HG03103 (cell line): ENCODE results near the gene HTRA1.

Experiments used
- ATAC-seq: cut with Tn5 transposase; IDR thresholded peaks from one replicate; pipeline ENCODE4 v1.9.1; 2021; ENCODE audit warnings: low read depth; ENCODE audit not compliant: unreplicated experiment

Gene HTRA1

GRCh38 chr10:122513053-122513452, 51.7 kb downstream of the HTRA1 start:
- ATAC-seq: no peak

DNA sequence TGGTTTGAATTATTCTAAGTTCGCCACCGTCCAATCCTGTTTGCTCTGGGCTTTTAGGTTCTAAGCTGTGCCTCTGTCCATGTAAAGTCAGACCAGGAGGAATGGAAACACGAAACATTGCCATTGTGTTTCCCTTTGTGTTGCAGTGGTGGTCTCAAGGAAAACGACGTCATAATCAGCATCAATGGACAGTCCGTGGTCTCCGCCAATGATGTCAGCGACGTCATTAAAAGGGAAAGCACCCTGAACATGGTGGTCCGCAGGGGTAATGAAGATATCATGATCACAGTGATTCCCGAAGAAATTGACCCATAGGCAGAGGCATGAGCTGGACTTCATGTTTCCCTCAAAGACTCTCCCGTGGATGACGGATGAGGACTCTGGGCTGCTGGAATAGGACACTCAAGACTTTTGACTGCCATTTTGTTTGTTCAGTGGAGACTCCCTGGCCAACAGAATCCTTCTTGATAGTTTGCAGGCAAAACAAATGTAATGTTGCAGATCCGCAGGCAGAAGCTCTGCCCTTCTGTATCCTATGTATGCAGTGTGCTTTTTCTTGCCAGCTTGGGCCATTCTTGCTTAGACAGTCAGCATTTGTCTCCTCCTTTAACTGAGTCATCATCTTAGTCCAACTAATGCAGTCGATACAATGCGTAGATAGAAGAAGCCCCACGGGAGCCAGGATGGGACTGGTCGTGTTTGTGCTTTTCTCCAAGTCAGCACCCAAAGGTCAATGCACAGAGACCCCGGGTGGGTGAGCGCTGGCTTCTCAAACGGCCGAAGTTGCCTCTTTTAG, 52.9 kb downstream of the HTRA1 start:
- no peak for ATAC-seq

DNA sequence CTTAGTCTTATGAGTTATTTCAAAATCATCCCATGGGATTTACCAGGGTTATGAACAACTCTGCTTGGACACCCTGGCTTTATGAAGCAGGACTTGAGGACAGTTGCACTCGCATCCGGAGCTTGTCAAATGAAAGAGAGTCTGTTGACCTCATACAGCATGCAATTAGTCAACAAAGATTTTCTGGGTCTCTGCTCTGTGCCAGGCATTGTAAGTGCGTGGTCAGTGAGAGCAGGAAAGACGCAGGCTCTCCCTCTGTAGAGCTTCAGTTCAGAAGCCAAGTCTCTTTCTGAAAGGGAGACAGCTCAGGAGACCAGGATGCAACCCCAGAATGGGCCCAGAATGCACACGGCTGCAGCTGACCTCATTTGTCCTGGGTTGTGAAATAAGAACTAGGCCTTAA, 53.7 kb downstream of the HTRA1 start:
- no peak for ATAC-seq

- peak; percentile 80 for ATAC-seq
Observed at GRCh38 chr10:122515588-122516231, 54.4 kb downstream of the HTRA1 start.

- no peak for ATAC-seq
Observed at GRCh38 chr10:122516734-122517133, 55.4 kb downstream of the HTRA1 start.

DNA sequence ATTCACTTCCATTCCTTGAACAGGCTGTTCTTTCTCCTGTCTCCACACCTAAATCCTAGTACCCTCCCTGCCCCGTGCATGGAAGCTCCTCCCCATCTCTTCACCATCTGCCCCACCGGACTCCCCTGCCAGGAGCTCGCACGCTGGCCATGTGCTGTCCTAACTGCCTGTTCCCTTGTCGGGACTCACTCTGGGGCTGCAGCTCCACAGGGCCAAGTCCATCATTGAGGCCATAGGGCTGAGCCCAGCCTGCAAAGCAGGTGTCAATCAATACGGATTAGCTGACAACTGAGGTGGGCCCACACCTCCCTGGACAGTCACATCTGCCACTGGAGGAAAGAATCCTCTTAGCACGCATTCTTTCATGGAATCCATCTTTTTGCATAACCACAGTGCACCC, 57.8 kb downstream of the HTRA1 start:
- ATAC-seq: no peak

GRCh38 chr10:122519873-122520272, 58.5 kb downstream of the HTRA1 start:
- ATAC-seq: no peak

- ATAC-seq: no peak
Observed at GRCh38 chr10:122521011-122521410, 59.7 kb downstream of the HTRA1 start.

DNA sequence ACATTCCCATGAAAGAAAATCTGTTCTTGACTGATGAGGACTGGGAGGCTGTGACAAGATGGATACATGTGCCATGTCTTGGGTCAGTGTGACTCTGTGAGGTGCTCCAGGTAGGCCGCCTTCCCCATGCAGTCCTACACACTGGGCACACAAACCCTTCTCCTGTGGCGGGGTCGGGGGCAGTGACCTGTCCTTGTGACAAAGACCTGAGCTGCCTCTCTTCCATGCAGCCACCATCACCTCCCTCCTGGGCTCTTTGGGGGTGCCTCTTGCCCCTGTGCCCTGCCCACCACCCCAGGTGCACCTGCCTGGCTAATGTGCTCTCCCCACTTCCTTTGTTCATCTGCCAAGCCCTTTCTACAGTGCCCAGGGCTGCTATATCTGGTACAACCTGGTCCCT, 63.5 kb downstream of the HTRA1 start:
- no peak for ATAC-seq

- ATAC-seq: no peak
Observed at GRCh38 chr10:122525788-122526187, 64.4 kb downstream of the HTRA1 start.

GRCh38 chr10:122526892-122527291, 65.5 kb downstream of the HTRA1 start:
- no peak for ATAC-seq

DNA sequence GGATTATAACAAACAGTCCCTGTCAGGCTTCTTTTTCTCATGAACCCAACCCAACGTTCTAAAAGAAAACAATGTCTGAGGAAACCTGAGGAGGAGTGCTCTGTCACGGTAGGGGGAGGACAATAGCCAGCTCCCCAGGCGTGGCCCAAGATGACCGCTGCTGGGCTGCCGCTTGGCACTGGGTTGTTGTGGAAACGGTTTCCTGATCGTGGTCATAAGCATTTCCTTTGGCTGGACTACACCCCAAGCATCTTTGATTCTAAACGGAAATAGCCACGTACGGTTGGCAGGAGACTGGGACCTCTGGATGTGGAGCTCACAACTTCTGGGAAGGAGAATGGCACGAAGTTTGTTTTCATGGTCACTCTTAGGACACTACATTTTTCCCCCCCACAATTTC, 68.8 kb downstream of the HTRA1 start:
- ATAC-seq: no peak

DNA sequence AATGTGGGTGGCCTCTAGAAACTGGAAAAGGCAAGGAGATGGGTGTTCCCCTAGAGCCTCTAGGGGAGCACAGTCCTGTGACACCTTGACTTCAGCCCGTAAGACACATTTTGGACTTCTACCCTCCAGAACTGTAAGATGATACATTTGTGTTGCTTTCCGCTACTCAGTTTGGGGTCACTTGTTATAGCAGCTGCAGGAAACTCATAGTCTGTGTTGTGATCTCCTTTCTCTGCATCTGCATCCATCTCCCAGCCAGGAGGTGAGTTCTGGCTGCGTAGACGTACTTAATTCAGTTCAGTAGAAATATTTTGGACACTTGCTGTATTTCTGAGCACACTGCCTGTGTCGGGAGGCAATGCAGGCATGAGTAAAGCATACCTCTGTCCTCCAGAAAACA, 69.9 kb downstream of the HTRA1 start:
- no peak for ATAC-seq

DNA sequence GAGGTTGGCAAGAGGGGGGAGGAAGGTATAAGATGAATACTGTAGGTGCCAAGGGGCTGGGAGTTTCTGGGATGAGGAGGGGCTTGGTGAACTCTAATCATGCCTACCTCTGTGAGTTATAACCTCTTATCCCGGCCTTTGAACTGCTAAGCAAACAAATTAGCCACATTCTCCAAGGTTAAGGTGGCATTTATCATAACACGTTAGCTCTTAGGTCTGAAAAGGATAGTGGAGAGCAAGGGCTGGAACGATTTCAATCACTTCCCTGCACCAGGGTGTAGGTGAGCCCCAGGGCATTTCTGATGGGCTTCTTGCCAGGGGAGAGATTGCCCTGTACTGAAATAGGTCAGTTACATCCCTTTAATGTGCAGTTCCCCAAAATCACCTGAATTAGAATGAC, 70.6 kb downstream of the HTRA1 start:
- ATAC-seq: no peak

DNA sequence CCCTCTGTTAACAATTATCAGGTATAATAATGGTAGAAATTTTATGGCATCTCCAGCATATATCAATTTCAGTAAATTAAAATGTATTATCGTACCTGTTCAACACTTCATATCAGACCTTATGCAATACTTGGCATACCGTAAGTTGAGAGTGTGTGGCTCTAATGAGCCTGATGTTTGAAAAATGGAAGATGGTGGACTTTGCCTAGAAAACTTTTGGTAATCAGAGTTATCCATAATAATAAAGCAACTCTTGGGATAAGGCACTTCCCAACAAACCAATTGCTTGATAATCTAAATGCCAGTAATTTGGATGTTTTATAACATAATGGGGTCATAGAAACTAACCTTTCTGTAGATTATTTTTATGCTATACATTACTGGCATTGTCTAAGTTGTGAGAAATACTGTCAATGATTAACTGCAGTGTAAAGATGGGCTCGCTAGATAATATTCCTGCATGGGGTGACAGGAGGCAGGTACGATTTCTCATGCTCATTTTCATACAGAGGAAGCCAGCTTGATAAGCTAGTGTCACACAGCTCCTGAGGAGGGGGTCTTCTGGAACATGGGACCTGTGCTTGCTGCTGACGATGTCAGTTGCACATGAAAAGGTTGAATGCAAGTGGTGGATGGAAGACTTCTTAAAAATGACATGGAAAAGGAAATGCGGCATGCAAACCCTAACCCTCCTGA, 71.4 kb downstream of the HTRA1 start:
- ATAC-seq: no peak

GRCh38 chr10:122537545-122537944, 76.2 kb downstream of the HTRA1 start:
- ATAC-seq: no peak

DNA sequence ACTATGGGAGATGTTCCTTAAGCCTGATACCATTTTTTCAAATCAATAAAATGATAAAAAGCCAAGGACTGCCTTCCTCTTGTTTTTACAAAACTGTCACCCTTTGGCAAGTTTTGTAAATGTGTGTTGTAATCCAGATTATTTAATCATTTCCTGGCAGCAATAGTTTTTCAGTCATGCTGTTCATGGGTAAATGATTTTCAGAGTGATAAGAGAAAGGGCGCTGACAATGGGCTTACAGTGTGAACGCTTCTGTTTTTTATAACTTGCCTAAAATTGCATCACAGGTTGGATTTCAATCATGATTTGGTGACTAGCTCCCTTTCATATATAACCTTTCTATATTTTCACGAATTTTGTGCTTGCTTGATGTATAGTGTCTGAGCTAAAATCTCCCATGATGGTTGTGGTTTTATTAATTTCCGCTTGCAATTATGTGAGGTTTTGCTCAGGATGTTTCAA, 80.2 kb downstream of the HTRA1 start:
- ATAC-seq: no peak

- ATAC-seq: no peak
Observed at GRCh38 chr10:122543676-122544445, 82.5 kb downstream of the HTRA1 start.

DNA sequence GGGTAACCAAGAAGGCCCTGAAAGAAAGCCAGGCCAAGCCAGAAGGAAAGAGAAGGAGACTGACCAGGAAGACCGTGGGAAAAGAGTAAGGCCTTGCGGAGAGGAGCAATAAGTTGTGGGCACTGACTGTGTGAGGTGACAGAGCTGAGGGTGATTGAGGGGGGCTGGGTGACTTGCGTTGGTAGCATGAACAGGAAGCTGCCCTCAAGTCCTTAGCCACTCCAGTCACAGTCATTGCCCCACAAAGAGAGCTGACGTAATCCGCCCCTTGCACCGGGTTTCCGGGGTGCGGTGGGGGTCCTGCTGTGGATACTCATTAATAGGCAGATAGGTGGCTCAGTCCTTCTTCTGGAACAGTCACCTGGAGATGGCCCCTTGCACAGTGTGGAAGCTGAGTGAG, 83.1 kb downstream of the HTRA1 start:
- ATAC-seq: no peak

DNA sequence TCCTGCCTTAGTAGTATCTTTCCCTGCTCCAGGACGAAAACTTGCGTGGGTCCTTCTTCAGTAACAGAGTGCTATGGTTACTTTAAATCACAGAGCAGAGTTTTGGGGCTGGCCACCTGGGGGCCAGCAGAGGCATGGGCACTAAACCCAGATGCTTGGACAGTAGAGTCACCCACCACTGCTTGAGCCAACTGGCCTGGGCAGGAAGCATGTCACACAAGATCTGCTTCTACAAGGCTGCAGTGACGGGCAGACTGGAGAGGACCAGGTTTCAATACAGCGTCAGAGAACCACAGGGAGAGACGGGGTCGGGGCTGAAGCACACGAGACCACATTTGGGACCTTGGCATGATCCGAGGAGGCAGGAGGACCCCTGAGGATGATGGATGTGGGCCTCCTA, 84.9 kb downstream of the HTRA1 start:
- no peak for ATAC-seq
